Endometrium (tissue), 2 donors: ENCODE results near the gene IGSF6.
"Not testable (repeated sequence)": the region's sequence is repeated elsewhere in the genome, so short reads cannot be mapped to it uniquely, and the experiment has no call there.

ENCODE experiments used
- FAIRE-seq: peaks from 2 replicates; lab custom pipeline; 2012; peaks lifted over from hg19 to GRCh38; lab: Jason Lieb, UNC
- donor health status: control.
- donor health status: control.

Gene IGSF6

GRCh38 chr16:21628772-21629171 is 23.6 kb downstream of the IGSF6 start:
- FAIRE-seq, result no peak

GRCh38 chr16:21628121-21628726 is 24.2 kb downstream of the IGSF6 start:
- no peak for FAIRE-seq

GRCh38 chr16:21626659-21627277 is 25.6 kb downstream of the IGSF6 start:
- FAIRE-seq, result peak; percentile 94

- no peak for FAIRE-seq
Observed at GRCh38 chr16:21625026-21625425, 27.4 kb downstream of the IGSF6 start.

- FAIRE-seq, result no peak
Observed at GRCh38 chr16:21622545-21622944, 29.9 kb downstream of the IGSF6 start.

GRCh38 chr16:21620592-21620991 is 31.8 kb downstream of the IGSF6 start:
- no peak for FAIRE-seq

GRCh38 chr16:21619765-21620425 is 32.5 kb downstream of the IGSF6 start:
- no peak for FAIRE-seq

GRCh38 chr16:21618281-21618680 is 34.1 kb downstream of the IGSF6 start:
- FAIRE-seq, result no peak

- no peak for FAIRE-seq
Observed at GRCh38 chr16:21617607-21618006, 34.8 kb downstream of the IGSF6 start.

- FAIRE-seq, result no peak
Observed at GRCh38 chr16:21614896-21615295, 37.5 kb downstream of the IGSF6 start.

- no peak for FAIRE-seq
Observed at GRCh38 chr16:21613781-21614180, 38.6 kb downstream of the IGSF6 start.

- no peak for FAIRE-seq
Observed at GRCh38 chr16:21613361-21613760, 39.0 kb downstream of the IGSF6 start.

GRCh38 chr16:21611556-21612384 is 40.6 kb downstream of the IGSF6 start:
- no peak for FAIRE-seq

- no peak for FAIRE-seq
Observed at GRCh38 chr16:21611198-21611555, 41.2 kb downstream of the IGSF6 start.

GRCh38 chr16:21610766-21611165 is 41.6 kb downstream of the IGSF6 start:
- no peak for FAIRE-seq

- FAIRE-seq, result no peak
Observed at GRCh38 chr16:21610006-21610544, 42.3 kb downstream of the IGSF6 start.

- FAIRE-seq, result no peak
Observed at GRCh38 chr16:21608639-21609328, 43.6 kb downstream of the IGSF6 start.

- not testable (repeated sequence) for FAIRE-seq
Observed at GRCh38 chr16:21605848-21606247, 46.6 kb downstream of the IGSF6 start.

GRCh38 chr16:21603928-21604327 is 48.5 kb downstream of the IGSF6 start:
- no peak for FAIRE-seq

- no peak for FAIRE-seq
Observed at GRCh38 chr16:21602785-21603184, 49.6 kb downstream of the IGSF6 start.

GRCh38 chr16:21600031-21600773 is 52.2 kb downstream of the IGSF6 start:
- no peak for FAIRE-seq
